Measurements from ENCODE around the gene SOX21.
A peak's percentile ranks its signal among the peaks of the same experiment; 100 is the strongest.

The SOX21 gene

DNA sequence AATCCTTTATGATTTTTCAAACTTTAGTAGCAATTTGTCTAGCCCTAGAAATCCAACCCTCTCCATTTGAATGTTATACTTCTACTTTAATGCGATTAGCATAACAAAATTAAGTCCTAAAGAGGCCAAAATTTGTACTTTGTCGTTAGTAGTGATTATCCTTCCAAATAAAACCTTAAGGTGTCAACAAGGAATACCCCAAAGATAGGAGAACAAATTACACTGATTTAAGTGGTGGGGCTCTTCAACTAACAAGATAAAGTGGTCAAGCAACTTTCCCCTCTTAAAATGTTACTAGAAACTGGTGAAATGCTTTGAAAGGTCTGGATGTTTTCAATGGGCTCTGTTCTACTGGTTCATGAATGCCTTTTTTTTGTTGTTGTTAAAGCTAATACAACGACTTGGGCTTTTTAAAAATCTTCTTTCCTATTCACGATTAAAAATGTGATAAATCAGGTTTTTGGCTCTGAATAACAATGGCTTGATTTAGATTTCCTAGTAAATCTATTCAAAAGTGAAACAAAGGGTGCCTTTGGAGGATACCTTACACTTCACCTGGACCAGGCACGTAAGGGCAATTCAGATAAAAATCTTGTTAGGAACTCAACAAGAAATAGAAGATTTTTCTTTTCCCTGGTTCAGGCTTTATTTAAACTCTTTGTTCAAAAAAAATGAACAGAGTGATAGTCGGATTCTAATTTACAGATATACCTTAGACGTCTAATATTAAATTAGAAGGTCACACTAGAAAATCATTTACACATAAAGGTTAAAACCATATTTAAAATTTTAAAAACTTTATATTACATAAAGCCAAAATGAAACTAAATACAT is 3.1 kb downstream of the SOX21 start:
- no peak for DNase-seq

DNA sequence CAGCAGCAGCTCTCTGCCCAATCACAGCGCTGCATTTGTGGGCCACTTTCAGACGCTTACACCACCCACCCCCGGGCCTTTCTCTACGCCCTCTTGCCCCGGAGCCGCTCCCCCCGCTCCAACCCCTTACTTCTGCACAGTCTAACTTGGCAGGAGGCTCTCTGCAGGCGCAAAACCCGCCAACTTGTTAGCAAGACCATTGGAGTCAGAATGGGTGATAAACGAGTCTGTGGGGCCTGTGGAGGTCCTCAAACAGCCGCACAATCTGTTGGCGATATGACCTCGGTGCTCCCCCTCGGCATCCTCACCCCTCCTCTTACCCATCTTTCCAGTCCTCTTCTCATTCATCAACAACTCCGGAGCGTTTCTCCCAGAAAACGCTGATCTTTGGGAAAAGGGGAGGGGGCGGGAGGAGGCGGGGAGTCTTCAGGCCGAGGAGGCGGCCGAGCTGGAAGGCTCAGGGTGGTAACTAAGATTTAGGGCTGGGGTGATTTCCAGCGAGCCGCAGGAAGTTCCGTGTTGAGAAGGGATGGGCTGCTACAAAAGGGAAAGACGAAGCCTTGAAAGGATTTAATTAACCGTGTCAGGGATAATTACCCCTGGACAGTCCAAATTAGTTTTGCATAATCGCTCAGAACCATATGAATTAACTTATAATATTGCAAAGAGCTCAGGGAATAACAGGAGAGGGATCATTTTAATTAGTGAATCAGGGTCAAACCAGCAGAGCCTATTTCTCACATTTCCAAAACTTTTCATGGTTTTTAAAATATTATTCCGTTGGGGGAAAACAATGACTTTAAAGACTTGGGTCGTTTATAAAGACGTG is 4.1 kb downstream of the SOX21 start:
- peak in 52 of 56 donors; percentile 4 to 77 (median 56) for DNase-seq

DNA sequence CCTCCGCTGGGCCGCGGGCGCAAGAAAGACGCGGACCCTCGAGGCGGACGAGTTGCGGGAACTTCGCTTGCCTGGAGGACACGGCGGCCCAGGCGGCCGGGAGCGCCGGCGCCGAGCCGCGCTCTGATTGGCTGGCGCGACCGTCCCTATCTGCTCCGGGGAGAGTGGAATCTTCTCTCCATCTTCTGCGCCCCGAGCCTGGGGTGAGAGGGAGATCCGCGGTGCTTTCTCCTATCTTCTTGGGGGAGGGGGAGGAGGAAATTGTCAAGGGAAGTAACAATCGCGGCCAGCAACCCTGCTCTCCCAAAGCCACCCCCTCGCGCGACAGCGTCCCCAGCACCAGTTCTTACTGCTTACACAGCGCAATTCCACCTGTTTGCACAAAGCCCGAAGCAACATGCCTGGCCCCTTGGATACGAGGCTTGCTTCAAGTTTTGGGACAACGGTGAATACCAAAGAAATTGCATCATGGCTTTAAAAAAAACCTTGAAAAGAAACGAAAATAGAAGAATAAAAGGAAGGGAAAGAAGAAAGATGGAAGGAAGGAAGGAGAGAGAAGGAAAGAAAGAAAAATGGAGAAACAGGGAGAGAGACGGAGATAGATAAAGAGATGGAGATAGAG is 4.8 kb downstream of the SOX21 start:
- peak in 27 of 56 donors; percentile 4 to 78 (median 31) for DNase-seq

DNA sequence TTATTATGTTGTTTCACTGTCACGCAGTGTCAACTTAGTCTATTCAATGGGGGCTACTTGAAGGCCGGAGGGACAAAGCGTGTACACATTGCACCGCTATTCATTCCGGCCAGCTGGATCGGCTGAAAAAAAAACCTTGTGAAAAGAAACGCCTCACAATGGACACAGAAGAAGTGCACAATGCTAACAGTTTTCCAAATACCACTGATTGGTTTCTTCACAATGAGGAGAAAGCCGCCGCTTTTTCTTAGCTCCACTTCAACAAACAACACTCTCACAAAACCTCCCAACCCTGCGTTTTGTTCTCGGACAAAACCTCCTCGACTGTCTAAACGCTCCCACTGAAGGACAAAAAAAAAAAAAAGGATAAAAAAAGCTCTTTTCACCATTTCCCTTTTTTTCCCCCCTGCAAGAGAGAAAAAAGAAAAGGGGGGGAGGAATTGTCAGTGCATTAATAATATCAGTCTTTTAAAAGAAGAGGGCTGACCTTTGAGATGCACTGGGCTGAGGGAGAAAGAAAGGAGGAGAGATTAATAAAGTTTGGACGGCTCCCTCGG is 5.4 kb downstream of the SOX21 start:
- DNase-seq = peak in 48 of 56 donors; percentile 5 to 84 (median 47)

DNA sequence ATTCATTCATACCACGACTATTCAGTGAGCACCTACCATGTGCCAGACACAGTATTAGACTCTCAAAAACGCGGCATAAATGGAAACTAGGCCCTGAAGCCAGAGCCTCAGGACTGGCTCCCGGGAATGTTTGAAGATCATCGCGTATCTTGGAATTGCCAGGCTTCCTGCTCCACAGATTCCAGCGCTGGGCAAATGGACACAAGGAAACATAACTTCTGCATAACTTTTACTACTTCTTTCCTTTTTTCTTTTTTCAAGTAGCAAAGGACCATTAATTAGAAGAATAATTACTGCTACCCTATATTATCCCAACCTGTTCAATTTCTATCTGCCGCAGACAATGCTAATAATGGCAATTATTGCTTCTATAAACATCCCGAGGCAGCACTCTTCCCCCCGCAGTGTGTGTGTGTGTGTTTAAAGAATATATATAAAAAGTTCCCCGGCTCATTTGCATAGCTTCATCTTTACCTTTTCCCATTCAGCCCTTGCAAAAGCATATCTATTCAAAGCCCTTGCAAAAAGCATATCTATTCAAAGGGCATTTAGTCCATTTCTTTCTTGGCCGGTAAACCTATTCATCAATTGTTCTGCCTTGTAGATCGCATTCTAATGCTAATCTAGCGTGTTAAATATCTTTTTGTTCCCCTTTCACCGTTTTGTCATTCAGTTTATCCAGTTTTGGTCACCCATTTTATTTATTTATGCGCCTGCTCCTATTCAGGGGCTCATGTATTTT is 6.1 kb downstream of the SOX21 start:
- DNase-seq = peak in 1 of 56 donors; percentile 11

DNA sequence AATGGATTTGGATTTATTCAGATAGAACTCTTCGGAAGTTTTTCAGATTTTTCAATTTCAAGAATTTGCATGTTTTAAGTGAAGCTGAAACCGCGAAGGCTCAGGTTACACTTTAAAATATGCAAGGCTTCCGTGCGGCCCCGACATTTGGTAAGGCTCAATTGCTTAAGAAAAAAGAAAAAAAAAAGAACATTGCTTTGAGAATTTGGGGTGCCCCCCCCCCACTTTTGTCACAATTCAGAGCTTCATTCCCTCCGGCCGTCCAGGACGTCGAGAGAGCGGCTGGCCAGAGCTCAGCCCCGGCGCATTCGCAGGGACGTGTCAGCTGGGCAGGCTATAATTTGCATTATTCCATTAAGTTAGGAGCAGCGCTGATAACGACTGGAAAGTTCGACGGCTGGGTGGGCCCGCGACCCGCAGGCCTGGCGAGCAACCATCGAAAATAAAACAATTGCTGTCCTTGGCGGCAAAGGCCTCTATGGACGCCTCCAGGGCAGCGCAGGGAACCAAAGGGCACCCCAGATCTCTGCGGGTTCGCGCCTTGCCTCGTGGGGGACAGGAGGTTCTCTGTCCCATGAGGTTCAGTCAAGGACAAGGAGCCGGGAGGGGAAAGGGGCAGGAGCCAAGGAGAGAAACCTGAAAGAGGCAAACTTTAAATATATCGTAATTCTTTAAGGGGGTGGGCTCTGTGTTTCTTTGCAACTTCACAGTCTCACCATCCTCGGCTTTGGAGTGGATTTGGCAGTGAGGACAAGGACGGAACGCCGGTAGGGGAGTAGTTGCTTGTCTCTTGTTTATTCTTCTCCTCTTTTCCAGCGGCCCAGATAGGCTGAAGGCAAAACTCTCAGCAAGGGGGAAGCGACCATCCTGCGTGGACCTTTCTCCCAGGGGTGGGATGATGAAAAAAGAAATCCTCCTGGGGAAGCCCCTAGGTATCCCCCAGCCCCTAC is 7.0 kb downstream of the SOX21 start:
- no peak for DNase-seq

DNA sequence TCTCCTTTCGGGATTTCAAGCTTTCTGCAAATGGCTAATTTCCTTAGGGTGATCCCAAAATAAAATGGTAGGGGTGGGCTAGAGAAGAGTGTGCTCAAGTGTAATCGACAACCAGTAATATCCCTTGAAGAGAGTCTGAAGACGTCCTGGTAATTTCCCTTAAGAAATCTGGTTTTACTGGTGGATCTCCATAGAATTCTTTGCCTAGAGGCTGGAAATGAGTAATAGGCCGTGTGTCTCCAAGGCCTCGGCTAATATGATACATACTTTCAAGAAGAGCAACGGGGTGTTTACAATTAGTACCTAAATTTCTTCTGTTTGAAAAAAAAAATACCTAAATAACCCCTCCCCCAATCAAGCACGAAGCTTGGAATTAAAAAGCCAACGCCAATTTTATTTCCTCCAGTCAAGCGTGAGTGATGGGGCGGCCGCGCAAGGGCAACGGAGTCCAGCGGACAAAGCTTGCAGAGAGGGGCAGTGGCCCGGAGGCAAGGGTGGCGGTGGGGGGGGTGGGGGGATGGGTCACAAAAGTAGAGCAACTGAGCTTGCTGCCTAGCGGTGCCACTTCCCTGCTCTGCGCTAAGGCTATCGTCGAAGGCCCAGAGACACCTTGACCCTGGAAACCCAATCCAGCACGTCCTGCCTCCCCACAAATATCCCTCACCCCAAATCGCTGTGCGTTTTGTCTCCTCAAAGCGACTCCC is 7.8 kb downstream of the SOX21 start:
- peak in 1 of 56 donors; percentile 20 for DNase-seq

DNA sequence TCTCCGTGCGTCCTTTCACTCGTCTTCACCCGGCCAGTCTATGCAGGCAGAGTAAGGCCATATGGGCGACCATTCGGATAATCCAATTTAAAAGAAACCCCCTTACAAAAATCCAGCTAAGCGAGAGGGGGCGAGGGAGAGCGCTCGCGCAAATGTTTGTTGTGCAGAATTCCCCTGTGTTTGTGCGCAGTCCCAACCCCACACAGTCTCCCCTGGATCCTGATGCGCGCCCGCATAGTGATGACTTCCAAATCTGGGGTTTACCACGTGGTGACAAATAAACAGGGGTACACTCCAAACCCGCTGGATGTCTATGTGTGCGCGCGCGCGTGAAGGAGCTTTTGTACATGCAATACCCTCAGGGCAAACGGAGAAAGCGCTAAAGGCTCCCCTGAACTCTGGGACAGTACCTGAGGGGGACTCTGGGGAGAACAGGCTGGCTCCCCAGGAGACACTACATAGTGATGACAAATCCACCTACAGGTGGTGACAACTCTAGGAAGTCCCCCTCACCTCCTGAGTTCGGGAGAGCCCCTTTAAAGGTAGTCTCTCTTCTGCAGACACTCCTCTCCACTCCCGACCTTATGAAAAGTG is 8.5 kb downstream of the SOX21 start:
- peak in 3 of 56 donors; percentile 8 to 21 (median 15) for DNase-seq

DNA sequence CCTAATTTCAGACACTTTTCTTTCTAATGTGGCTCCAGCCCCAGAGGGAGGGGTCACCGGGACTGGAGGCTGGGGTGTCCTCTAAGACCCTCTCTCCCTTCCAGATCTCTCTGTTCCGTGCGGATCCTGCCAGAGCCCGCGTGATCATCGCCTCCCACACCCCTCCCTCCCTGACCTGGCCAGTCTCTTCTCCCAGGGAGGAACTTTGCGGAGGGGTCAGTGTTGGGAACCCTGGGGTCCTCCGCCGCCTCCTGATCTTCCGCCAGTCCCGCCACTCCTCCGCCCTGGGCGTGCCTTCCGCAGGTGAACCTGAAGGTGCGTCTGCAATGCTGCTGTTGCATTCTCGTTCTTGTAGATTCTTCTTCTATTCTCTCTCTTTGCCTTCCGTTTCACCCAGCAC is 9.1 kb downstream of the SOX21 start:
- DNase-seq = peak in 7 of 56 donors; percentile 10 to 23 (median 14)

DNA sequence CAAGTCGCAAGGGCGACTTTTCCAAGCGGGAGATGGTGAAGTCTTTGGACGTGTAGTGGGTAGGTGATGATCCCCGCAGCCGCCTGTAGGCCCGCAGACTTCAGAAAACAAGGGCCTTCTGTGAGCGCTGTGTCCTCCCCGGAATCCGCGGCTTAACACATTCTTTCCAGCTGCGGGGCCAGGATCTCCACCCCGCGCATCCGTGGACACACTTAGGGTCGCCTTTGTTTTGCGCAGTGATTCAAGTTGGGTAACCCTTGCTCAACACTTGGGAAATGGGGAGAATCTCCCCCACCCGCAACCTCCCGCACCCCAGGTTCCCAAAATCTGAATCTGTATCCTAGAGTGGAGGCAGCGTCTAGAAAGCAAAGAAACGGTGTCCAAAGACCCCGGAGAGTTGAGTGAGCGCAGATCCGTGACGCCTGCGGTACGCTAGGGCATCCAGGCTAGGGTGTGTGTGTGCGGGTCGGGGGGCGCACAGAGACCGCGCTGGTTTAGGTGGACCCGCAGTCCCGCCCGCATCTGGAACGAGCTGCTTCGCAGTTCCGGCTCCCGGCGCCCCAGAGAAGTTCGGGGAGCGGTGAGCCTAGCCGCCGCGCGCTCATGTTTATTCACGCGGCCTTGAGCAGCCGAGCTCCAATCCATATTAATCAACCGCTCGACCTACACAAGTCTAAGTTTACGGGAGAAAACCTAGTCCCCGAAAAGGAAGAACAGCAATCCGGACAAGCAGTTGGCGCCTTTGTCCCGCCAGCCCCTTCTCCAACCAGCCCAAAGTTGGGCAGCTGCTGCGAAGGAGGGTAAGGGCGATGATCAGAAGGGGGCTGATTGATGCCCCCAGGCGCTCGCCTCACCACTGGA is 9.9 kb downstream of the SOX21 start:
- no peak for DNase-seq

DNA sequence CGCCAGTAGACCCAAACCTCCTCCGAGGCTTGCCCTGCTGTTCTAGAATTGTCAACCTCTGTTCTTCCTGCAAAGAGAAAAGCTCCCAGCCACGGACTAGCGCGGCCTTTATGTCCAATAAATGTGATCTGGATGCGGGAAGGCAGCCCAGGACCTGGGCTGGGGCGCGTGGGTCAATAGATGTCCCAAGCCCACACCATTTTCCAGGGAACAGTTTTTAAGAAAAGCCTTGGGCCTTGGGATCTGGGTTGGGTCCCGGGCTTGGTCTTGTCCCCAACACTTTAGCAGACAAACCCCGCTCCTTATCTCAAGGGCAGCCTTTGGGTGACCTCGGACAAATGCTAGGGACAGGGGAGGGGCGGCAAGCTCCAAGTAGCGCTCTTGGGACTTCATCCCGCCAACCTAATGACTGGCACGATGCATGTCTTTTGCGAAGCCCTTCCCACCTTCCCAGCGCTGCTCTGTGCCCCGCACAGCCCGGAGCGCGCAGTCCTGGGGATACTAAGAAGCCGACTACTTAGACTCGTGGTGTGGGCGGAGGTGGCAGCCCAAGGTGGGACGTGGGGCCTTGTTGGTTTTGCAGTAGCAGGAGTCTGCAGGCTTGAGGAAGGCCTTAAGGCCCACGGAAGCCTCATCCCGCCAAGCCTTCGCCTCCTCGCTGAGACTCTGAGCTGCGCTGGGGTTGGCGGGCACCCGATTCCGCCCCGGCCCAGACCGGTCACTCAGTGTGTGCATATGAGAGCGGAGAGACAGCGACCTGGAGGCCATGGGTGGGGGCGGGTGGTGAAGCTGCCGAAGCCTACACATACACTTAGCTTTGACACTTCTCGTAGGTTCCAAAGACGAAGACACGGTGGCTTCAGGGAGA is 10.8 kb downstream of the SOX21 start:
- no peak for DNase-seq

DNA sequence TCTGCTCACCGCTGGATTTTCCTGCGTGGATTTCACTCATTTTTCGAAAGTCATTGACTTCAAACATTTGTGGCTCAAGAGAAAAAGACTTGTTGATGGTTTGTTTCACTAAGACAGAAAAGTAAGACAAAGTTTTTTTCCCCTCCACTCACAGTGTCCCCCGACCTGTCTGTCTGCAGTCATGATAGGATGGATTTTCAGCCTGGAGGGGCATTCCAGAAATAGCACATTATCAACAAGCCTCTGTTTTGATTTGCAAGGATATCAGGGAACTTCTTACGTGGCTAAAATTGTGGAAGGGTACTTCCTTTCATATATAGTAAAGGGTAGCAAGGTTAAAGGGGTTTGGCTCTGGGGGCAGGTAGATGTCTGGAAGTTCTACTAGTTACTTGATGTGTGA is 11.8 kb downstream of the SOX21 start:
- DNase-seq = no peak

DNA sequence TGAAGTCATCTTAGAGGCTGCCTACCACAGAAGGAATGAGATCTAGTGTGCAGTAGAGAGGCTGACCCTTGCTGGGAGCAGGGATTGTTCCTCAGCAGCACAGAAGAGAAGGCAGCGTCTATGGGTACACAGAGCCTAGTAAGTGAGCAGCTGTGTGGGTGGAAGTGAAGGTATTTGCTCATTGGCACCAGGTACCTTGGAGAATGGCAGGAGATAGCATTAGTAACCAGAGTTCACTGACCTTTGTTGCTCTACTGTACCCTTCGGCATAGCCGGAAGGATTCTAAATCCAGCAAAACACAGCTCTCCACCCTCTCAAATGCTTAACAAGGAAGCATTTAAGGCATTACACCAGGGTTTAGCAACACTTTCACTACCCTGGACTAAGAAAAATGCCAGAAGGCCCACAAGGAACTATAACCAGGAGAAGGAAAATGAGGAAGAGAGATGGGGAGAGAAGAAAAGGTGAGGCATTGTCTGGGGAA is 12.3 kb downstream of the SOX21 start:
- DNase-seq = no peak

DNA sequence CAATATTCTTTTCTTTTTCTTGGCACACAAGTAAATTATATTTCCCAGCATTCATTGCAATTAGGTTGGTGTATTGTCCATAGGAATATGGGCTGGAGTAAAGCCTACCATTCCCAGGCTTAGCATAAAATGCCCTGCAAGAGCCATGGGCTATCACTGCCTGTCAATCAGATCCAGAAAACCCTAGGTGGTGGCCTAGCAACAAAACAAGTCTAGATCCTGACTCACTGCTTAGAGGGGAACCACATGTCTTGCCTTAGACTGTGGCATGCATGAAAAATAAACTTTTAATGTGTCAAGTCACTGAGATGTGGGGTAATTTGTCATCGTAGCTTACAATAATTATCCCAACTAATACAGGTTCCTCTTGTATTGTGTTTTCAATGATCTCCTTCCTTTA is 16.2 kb downstream of the SOX21 start:
- DNase-seq = no peak

DNA sequence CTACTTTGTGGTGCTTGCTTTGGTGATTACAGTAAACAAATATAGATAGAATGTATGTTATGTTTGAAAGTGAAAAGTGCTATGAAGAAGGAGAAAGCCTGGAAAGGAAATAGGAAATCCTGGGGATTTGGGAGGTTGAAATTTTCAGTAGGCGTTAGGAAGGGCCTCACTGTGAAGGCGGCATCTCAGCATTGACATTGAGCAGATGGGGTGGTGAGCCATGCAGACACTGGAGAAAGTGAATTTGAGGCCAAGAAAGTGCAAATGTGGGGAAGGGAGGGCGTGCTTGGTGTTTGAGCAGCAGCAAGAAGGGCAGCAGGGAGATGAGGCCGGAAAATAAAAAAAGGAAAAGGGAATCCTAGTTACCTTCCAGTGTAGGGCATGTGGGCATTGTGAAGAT is 20.3 kb downstream of the SOX21 start:
- DNase-seq = no peak

DNA sequence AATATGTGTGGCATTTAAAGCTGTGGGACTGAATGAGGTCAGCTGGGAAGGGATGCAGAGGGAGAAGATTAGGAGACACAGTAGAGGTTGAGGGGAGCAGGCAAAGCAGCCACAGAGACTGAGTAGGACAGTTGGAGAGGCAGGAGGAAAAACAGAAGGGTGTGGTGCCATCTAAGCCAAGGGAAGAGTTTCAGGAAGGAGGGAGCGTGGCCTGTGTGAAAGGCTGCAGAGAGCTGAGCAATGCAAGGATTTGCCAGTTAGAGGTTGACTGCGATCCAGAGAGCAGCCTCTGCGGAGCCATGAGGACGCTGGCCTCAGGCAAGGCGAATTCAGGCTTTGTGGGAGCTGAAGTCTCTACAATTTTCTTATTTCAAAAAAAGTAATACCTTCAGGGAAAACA is 28.9 kb downstream of the SOX21 start:
- DNase-seq = no peak

All from amygdala (tissue), 56 donors.